Measurements from ENCODE around the gene PCCA.

PCCA gene

DNA sequence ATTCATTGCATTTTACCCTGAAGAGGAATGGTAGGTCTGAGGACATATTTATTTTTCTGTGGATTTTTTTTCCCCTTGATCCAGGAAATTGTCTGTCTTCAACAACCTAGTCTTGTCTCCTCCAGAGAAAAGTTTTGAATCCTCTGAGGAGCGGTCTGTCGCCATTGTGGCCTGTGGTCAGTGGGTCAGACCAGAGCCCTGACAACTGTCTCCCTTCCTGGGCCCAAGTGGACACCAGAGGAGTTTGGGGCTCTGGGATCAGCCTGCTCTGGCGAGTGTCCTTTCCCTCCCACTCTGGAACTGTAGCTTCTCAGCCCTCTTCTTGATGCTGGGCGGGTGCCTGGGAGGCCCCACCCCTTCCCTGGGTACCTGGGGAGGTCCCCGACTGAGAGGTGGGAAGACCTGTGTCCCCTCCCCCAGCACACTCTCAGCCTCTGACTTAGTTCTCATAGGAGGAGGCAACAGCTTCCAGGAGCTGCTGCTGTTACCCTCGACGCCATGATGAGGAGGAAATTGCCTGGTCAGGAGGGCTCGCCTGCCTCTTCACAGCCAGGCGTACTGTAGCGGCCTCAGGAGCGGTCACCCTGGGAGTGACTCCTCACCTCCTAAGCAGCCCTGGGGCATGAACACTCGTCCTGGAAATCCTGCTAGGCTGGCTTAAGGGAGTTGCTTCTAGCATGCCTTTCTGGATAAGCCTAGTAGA, 389.4 kb downstream of the PCCA start:
- DNase-seq: no peak

DNA sequence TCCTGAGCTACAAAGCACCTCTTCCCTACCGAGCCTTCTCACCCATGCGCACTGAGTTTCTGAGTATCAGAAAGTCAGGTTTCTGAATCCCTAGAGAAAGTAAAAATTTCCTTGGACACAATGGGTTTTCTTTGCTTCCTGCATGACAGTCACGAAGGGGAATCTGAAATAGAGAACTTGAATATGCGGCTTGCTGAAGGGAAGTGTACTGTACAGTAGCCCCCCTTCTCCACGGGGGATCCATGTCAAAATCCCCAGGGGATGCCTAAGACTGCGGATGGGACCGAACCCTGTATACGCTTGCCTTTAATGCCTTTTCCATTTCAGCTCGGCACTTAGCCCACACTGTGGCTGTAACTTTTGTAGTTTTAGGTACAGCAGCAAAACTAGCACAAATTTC, 391.8 kb downstream of the PCCA start:
- no peak for DNase-seq

- DNase-seq: no peak
Measured at GRCh38 chr13:100483139-100483538, 394.2 kb downstream of the PCCA start.

GRCh38 chr13:100483841-100484381, 395.0 kb downstream of the PCCA start:
- DNase-seq: no peak

DNA sequence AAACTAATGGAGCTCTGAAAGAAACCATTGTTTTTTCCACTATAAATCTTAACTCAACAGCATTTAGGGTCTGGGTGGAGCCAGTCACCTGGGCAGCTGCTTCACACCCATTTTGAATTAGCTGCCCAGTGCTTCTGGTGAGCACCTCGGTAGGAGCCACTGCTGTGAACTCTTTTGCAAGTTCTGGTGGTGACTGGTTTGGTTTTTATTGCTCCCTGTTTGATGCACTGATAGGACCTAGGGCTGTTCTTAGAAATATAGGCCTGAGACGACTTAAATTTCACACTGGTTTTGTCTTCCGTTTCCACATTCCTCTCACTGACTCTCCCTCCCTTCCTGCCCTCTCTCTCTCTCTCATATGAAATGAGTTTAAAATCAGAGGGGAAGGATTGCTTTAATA, 395.8 kb downstream of the PCCA start:
- no peak for DNase-seq

DNA sequence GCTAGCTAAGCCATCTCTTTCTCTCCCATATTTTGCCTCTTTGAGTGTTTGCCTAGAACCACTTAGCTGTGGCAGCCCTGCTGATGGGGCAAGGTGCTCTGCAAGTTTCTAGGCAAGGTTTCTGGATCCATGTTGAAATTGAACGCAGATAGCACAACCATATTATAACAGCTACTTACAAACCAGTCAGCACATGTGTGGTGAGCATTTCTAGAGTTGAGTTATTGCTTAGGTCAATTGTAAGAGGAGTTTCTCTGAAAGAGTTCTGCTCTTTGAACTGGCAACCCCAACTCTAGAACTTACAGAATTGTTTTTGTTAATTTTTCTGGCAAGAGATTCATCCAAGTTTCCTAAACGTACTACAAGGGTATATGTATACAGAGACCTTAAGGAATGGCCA, 396.4 kb downstream of the PCCA start:
- no peak for DNase-seq

GRCh38 chr13:100490692-100491091, 401.8 kb downstream of the PCCA start:
- DNase-seq: no peak

- no peak for DNase-seq
Measured at GRCh38 chr13:100491164-100491842, 402.4 kb downstream of the PCCA start.

DNA sequence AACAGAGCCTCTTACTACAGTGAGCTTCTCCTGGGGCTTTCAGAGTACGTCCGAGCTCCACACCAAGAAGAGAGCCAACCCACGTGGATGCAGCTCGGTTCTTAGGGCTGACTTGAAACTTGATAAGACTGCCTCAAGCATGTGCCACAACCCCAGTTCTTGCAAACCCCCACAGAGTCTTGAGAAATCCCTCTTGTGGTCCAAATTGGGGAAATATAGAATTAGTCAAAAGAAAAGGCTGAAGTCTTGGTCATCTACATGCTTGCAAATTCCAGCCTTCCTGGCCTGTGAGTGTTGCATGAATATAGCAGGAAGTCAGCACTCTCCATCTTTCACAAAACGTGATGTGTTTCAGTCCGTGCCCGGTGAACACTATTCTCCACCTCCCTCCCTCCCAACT, 404.5 kb downstream of the PCCA start:
- DNase-seq: no peak

DNA sequence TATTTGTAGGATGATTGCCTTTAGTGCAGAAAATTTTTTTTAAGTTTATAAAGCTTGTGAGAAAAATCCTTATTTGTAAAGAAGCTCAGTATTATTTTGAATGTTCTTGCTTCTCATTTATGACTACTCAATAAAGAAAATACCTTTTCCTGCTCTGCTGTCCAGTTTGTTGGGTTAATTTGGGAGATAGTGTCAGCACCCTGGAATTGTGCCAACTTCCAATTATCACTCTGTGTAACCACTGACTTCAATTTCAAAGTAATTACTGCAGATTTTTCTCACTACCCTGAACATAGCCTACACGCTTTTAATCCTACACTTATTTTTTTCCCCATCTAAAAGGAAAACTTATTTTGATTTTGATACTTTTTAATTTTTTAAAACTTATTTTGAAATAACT, 406.6 kb downstream of the PCCA start:
- DNase-seq: no peak

DNA sequence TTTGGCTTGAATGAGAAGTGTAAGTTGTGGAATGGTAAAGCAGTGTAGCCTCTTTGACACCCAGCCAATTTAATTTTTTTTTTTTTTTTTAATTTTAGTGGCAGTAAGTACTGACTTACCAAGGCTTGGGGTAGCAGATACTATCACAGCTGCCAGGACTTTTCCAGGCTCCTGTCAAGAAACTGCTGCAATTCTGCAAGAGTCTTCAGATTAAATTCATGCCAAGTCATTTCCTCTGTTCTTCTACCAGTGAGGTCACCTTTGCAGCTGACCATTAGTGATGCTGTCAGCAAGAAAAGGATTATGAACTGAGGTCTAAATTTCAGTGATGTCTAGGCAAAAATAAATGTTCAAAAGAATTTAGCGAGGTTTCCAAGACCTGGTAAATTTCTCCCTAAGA, 408.5 kb downstream of the PCCA start:
- DNase-seq: no peak

DNA sequence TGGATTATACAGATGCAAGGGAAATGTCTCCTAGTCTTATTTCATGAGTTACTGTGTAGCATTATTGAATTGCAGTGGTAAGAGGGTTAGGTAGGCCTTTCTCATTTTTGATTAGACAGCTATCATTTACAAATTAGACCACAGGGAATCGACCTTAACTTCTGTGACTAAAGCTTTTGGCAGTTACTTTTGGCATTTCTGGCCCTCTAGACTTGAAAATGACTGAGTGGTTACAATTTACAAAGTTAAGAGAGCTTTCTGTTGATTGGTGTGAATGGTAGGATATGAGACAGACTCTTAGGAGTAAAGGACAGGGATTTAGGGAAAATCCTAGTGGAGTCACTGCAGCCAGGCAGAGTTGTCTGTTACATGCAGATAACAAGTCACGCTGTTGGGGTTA, 413.6 kb downstream of the PCCA start:
- DNase-seq: no peak

DNA sequence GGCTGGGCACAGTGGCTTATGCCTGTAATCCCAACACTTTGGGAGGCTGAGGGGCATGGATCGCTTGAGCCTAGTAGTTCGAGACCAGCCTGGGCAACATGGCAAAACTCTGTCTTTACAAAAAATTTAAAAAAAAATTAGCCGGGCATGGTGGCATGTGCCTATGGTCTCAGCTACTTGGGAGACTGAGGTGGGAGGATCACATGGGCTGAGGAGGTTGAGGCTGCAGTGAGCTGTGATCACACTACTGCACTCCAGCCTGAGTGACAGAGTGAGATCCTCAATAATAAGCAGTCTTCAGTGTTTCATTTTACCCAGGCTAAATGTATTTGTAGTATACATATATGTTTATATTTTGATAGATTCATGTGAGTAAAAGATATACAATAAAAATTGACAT, 414.7 kb downstream of the PCCA start:
- no peak for DNase-seq

GRCh38 chr13:100506154-100506553, 417.3 kb downstream of the PCCA start:
- peak; percentile 9 to 26 for DNase-seq

GRCh38 chr13:100506600-100507422, 417.9 kb downstream of the PCCA start:
- no peak for DNase-seq

GRCh38 chr13:100508455-100508854, 419.6 kb downstream of the PCCA start:
- no peak for DNase-seq

- DNase-seq: no peak
Measured at GRCh38 chr13:100508996-100509395, 420.1 kb downstream of the PCCA start.

DNA sequence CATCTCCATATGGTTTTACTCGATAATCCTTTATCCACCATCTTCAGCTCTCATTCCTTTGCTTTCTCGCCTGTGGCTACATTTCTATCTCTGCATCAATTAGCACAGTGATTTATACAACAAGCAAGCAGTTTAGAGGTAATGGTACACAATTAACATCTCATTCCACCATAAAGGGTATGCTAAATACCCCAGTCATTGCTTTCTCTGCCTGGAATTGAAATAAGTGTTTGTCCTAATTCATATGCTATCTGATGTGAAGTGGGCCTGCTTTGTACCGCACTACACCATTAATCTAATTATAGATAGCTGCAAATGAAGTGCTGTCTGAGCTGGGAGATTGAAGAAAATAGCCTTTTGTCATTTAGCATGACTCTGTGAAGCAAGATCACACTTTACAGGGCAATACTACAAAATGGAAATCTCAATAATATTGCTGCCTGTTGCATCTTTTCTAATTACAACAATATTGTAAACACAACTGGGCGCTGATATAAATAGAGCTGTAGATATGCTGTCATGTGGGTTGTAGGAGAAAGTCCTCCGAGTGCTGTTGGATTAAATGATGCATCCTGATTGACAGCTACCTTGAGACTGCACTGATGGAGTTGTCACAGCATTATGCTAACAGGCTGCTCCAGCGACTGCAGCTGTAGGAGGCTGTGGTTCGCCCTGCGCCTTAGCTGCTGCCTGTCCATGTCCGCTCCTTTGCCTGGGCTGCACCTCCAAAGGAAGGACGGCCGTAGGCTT, 421.5 kb downstream of the PCCA start:
- no peak for DNase-seq

- DNase-seq: no peak
Measured at GRCh38 chr13:100511466-100511865, 422.6 kb downstream of the PCCA start.

GRCh38 chr13:100512422-100512821, 423.5 kb downstream of the PCCA start:
- DNase-seq: no peak

DNA sequence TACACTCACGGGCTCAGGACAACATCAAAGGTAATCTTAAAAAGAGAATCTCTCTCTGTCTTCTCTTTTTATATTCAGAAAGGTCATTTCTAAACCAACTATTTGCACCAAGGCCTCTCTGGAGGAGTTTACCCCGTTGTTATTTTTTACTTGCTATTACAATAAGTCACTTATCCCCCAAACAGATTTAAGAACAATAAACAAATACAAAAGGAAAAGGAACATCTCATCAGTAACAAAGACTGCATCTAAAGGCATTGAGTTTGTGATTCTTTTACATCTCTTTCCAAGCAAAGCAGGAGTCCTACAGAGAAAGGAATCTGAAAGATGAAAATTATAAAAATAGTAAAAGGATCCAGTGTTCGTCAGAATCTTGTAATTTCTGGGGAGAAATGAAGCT, 424.3 kb downstream of the PCCA start:
- DNase-seq: no peak

GRCh38 chr13:100513987-100514670, 425.2 kb downstream of the PCCA start:
- DNase-seq: no peak
